Measurements from ENCODE around the gene RASL12. TPM values are rescaled to one million over a fixed set of nuclear protein-coding genes. Genes with fewer than 3 reads are reported as not detected.
"Not testable (repeated sequence)": the region's sequence is repeated elsewhere in the genome, so short reads cannot be mapped to it uniquely, and the experiment has no call there.

Gene RASL12
- total and polyA plus RNA-seq, 3 donors from 2014 or later, result 43.9 to 75.2 (median 64.7) TPM

GRCh38 chr15:65020419-65020818 is 47.4 kb downstream of the RASL12 start:
- Histone ChIP-seq H3K9me3 (no peaks in the 10 kb centered on the region), H3K36me3 (ENCODE audit: low read depth, missing control alignments) (no peaks in the 10 kb centered on the region), H3K27ac (no peak overlapping the region), H3K4me1 (no peaks in the 10 kb centered on the region), H3K27me3 (no peaks in the 10 kb centered on the region), H3K4me3 (no peak overlapping the region)
- no peak for DNase-seq
- WGBS, 2 donors, result 79 to 96% methylated on average over 1 of the region's 1 CpG
- TF ChIP-seq CTCF (IDR thresholded peaks at IDR 0.05), result no peak
- no peak for TF ChIP-seq POLR2A (IDR thresholded peaks at IDR 0.05)
- intact Hi-C loops (cut with DNase I; ENCODE audit: low total_unique reads), result no loop called here

- H3K4me1 ChIP-seq; DNase-seq; H3K36me3 ChIP-seq (ENCODE audit: low read depth, missing control alignments); intact Hi-C loops (cut with DNase I; ENCODE audit: low total_unique reads); H3K9me3 ChIP-seq; H3K4me3 ChIP-seq; H3K27ac ChIP-seq; H3K27me3 ChIP-seq: not testable (repeated sequence)
- 83 to 90% methylated on average over 4 of the region's 4 CpGs for WGBS, 2 donors
These were observed 56.6 kb downstream of the RASL12 start for GRCh38 chr15:65011198-65011597.

GRCh38 chr15:65008983-65009382 is 58.8 kb downstream of the RASL12 start:
- Histone ChIP-seq H3K4me3 (no peak overlapping the region), H3K36me3 (ENCODE audit: low read depth, missing control alignments) (no peaks in the 10 kb centered on the region), H3K27ac (no peak overlapping the region), H3K27me3 (no peaks in the 10 kb centered on the region), H3K9me3 (no peaks in the 10 kb centered on the region), H3K4me1 (no peaks in the 10 kb centered on the region)
- WGBS, 2 donors, result 51 to 76% methylated on average over 2 of the region's 2 CpGs
- no peak for DNase-seq
- TF ChIP-seq POLR2A (IDR thresholded peaks at IDR 0.05) (no peak), CTCF (IDR thresholded peaks at IDR 0.05) (no peak)
- intact Hi-C loops (cut with DNase I; ENCODE audit: low total_unique reads), result no loop called here

- Histone ChIP-seq H3K4me1 (no peaks in the 10 kb centered on the region), H3K27ac (no peak overlapping the region), H3K4me3 (no peak overlapping the region), H3K9me3 (no peaks in the 10 kb centered on the region), H3K27me3 (no peaks in the 10 kb centered on the region), H3K36me3 (ENCODE audit: low read depth, missing control alignments) (no peaks in the 10 kb centered on the region)
- no peak for TF ChIP-seq POLR2A (IDR thresholded peaks at IDR 0.05)
- TF ChIP-seq CTCF (IDR thresholded peaks at IDR 0.05), result no peak
- 63 to 84% methylated on average over 3 of the region's 3 CpGs for WGBS, 2 donors
- no peak for DNase-seq
- intact Hi-C loops (cut with DNase I; ENCODE audit: low total_unique reads), result no loop called here
These were observed 60.9 kb downstream of the RASL12 start for GRCh38 chr15:65006876-65007275.

GRCh38 chr15:65004993-65005392 is 62.8 kb downstream of the RASL12 start:
- H3K4me3 ChIP-seq, result no peak overlapping the region
- intact Hi-C loops (cut with DNase I; ENCODE audit: low total_unique reads), result no loop called here
- H3K36me3 ChIP-seq (ENCODE audit: low read depth, missing control alignments), result no peaks in the 10 kb centered on the region
- H3K9me3 ChIP-seq, result no peaks in the 10 kb centered on the region
- DNase-seq, result no peak
- H3K27me3 ChIP-seq, result no peaks in the 10 kb centered on the region
- H3K4me1 ChIP-seq, result no peaks in the 10 kb centered on the region
- WGBS, 2 donors, result 89% methylated on average over 3 of the region's 3 CpGs
- no peak overlapping the region for H3K27ac ChIP-seq
- no peak for TF ChIP-seq POLR2A (IDR thresholded peaks at IDR 0.05)
- TF ChIP-seq CTCF (IDR thresholded peaks at IDR 0.05), result no peak

Small RNA genes within 50 kb of the gene (small RNA-seq; reads per million reads assigned to genes)
- 0 reads per million in 2 donors for gene AC013553.1

Other genes starting within 250 kb of the RASL12 start
- 10 to 100 TPM in 1 of 2 donors, 1 to 10 TPM in 1; 6.9 to 19.1 TPM for gene PIF1, start 242.3 kb downstream of the RASL12 start, total RNA-seq
- gene PIF1, start 242.3 kb downstream of the RASL12 start, polyA plus RNA-seq (ENCODE audit: insufficient read depth, low read depth, low replicate concordance), result 3.4 TPM
- gene PLEKHO2, start 226.1 kb downstream of the RASL12 start, total RNA-seq, result 10 to 100 TPM; 17.2 to 28.9 TPM
- 19.3 TPM for gene PLEKHO2, start 226.1 kb downstream of the RASL12 start, polyA plus RNA-seq (ENCODE audit: insufficient read depth, low read depth, low replicate concordance)
- gene ANKDD1A, start 156.1 kb downstream of the RASL12 start, total RNA-seq, result 10 to 100 TPM; 31.8 to 34.9 TPM
- 11.1 TPM for gene ANKDD1A, start 156.1 kb downstream of the RASL12 start, polyA plus RNA-seq (ENCODE audit: insufficient read depth, low read depth, low replicate concordance)
- 10 to 100 TPM; 85.5 to 98.8 TPM for gene SPG21, start 78.1 kb downstream of the RASL12 start, total RNA-seq
- gene SPG21, start 78.1 kb downstream of the RASL12 start, polyA plus RNA-seq (ENCODE audit: insufficient read depth, low read depth, low replicate concordance), result 76.2 TPM
- gene MTFMT, start 38.4 kb downstream of the RASL12 start, total RNA-seq, result 10 to 100 TPM; 33.9 to 34.4 TPM
- gene MTFMT, start 38.4 kb downstream of the RASL12 start, polyA plus RNA-seq (ENCODE audit: insufficient read depth, low read depth, low replicate concordance), result 12.1 TPM
- gene SLC51B, start 22.6 kb downstream of the RASL12 start, total RNA-seq, result 1 to 10 TPM; 1.1 to 3.8 TPM
- gene SLC51B, start 22.6 kb downstream of the RASL12 start, polyA plus RNA-seq (ENCODE audit: insufficient read depth, low read depth, low replicate concordance), result 13.6 TPM
- 1 to 10 TPM; 2.4 to 3.4 TPM for gene KBTBD13, start 8.8 kb upstream of the RASL12 start, total RNA-seq
- 1.2 TPM for gene KBTBD13, start 8.8 kb upstream of the RASL12 start, polyA plus RNA-seq (ENCODE audit: insufficient read depth, low read depth, low replicate concordance)
- 10 to 100 TPM; 11.3 to 12.1 TPM for gene UBAP1L, start 47.2 kb upstream of the RASL12 start, total RNA-seq
- 3.7 TPM for gene UBAP1L, start 47.2 kb upstream of the RASL12 start, polyA plus RNA-seq (ENCODE audit: insufficient read depth, low read depth, low replicate concordance)
- gene PDCD7, start 65.8 kb upstream of the RASL12 start, total RNA-seq, result 10 to 100 TPM; 66.8 to 76.1 TPM
- gene PDCD7, start 65.8 kb upstream of the RASL12 start, polyA plus RNA-seq (ENCODE audit: insufficient read depth, low read depth, low replicate concordance), result 39.7 TPM
- gene CLPX, start 117.4 kb upstream of the RASL12 start, total RNA-seq, result 10 to 100 TPM; 60.4 to 89.4 TPM
- 75.8 TPM for gene CLPX, start 117.4 kb upstream of the RASL12 start, polyA plus RNA-seq (ENCODE audit: insufficient read depth, low read depth, low replicate concordance)
- 10 to 100 TPM in 1 of 2 donors, 1 to 10 TPM in 1; 8.0 to 27.1 TPM for gene CILP, start 143.5 kb upstream of the RASL12 start, total RNA-seq
- gene CILP, start 143.5 kb upstream of the RASL12 start, polyA plus RNA-seq (ENCODE audit: insufficient read depth, low read depth, low replicate concordance), result 48.6 TPM
- 10 to 100 TPM; 24.3 to 30.9 TPM for gene PARP16, start 218.9 kb upstream of the RASL12 start, total RNA-seq
- gene PARP16, start 218.9 kb upstream of the RASL12 start, polyA plus RNA-seq (ENCODE audit: insufficient read depth, low read depth, low replicate concordance), result 12.3 TPM
- not detected for gene RNU5A-1, start 228.1 kb upstream of the RASL12 start, total RNA-seq
- not detected for gene RNU5A-1, start 228.1 kb upstream of the RASL12 start, polyA plus RNA-seq (ENCODE audit: insufficient read depth, low read depth, low replicate concordance)
- not detected for gene RNU5B-1, start 236.7 kb upstream of the RASL12 start, total RNA-seq
- gene RNU5B-1, start 236.7 kb upstream of the RASL12 start, polyA plus RNA-seq (ENCODE audit: insufficient read depth, low read depth, low replicate concordance), result not detected